Measurements from ENCODE around the gene APBB2.

The APBB2 gene

GRCh38 chr4:40957281-40957680, 257.1 kb downstream of the APBB2 start:
- TF ChIP-seq CTCF (IDR thresholded peaks at IDR 0.05; ENCODE audit: extremely low read depth, missing control alignments) = no peak
- no peak for DNase-seq (ENCODE audit: low spot score)

DNA sequence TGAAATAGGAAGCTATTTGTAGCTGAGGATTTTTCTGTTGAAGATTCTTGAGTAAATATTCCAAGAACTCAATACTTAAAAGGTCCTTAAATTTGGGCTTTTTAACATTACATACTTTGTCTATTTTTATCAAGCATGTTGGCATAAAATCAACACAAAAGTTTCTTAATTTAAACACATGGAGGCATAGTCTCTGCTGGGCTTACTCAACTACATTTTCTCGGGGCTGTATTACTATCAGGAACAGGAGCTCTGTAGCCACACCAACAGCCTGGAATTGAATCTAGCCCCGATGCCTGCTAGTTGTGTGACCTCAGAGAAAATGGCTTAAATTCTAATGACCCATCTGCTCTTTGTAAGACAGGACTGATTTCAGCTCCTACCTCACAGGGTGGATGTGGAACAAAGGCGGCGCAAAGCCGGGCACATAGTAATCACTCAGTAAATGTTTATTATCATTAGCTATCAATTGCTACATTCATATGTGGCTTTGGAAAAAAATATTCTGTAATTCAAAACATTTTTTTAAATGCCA, 257.6 kb downstream of the APBB2 start:
- DNase-seq (ENCODE audit: low spot score) = no peak
- TF ChIP-seq CTCF (IDR thresholded peaks at IDR 0.05; ENCODE audit: extremely low read depth, missing control alignments) = no peak

- TF ChIP-seq CTCF (IDR thresholded peaks at IDR 0.05; ENCODE audit: extremely low read depth, missing control alignments) = no peak
Observed at GRCh38 chr4:40954088-40954668, 260.2 kb downstream of the APBB2 start.

GRCh38 chr4:40953283-40954087, 260.9 kb downstream of the APBB2 start:
- DNase-seq (ENCODE audit: low spot score) = no peak
- no peak for TF ChIP-seq CTCF (IDR thresholded peaks at IDR 0.05; ENCODE audit: extremely low read depth, missing control alignments)

More at GRCh38 chr4:40954088-40954668, 260.2 kb downstream of the APBB2 start:
- DNase-seq (ENCODE audit: low spot score) = no peak

DNA sequence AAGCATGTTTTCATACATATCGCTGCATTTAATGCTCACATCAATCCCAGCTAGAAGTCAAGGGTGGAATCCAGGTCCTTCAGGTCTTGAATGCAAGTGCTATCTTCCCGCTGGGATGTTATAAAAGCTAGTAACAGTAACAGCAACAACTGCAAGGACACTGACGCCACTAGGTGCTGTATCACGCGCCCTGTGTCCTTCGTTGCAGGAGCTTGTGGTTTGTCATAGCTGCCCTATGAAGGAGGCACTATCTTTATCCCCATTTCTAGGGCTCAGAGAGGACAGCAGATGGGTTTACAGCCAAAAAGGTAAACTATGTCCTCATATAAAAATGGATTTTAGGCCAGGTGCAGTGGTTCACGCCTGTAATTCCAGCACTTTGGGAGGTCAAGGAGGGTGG, 261.7 kb downstream of the APBB2 start:
- no peak for DNase-seq (ENCODE audit: low spot score)
- TF ChIP-seq CTCF (IDR thresholded peaks at IDR 0.05; ENCODE audit: extremely low read depth, missing control alignments) = no peak

GRCh38 chr4:40952217-40952616, 262.1 kb downstream of the APBB2 start:
- DNase-seq (ENCODE audit: low spot score) = no peak
- no peak for TF ChIP-seq CTCF (IDR thresholded peaks at IDR 0.05; ENCODE audit: extremely low read depth, missing control alignments)

- no peak for TF ChIP-seq CTCF (IDR thresholded peaks at IDR 0.05; ENCODE audit: extremely low read depth, missing control alignments)
- DNase-seq (ENCODE audit: low spot score) = no peak
Observed at GRCh38 chr4:40951026-40951425, 263.3 kb downstream of the APBB2 start.

Measured in GM20000 (cell line).